HepG2 (cell line): ENCODE measurements around the gene NOP9. TPM values are rescaled to one million over a fixed set of nuclear protein-coding genes. Genes with fewer than 3 reads are reported as not detected.
A peak's percentile ranks its signal among the peaks of the same experiment; 100 is the strongest.

Experiments used
- ATF7 ChIP-seq, 2 experiments: fragments of 450-650 bp in 1 of 2; sonication (generic) in 1 of 2; formaldehyde crosslinking in 1 of 2; IDR thresholded peaks; 2 replicates each; pipeline versions ENCODE4 v1.4.0 to v1.6.1; 2016 to 2020; ENCODE audit warnings: antibody characterized with exemption in 1 of 2, mild to moderate bottlenecking in 1 of 2, missing genetic modification reagents in 1 of 2
- CTCF ChIP-seq: sonication (generic); formaldehyde crosslinking; IDR thresholded peaks from 2 replicates; pipeline ENCODE4 v1.5.0; 2020; ENCODE audit warnings: mild to moderate bottlenecking, missing genetic modification reagents, moderate library complexity
- DZIP1 ChIP-seq: sonication (generic); formaldehyde crosslinking; IDR thresholded peaks from 2 replicates; pipeline ENCODE4 v1.5.0; 2020; ENCODE audit warnings: mild to moderate bottlenecking, missing genetic modification reagents
- EEA1 ChIP-seq: sonication (generic); formaldehyde crosslinking; IDR thresholded peaks from 2 replicates; pipeline ENCODE4 v1.5.1; 2020; ENCODE audit warnings: mild to moderate bottlenecking, missing genetic modification reagents, borderline replicate concordance
- ELF1 ChIP-seq: sonication (generic); formaldehyde crosslinking; IDR thresholded peaks from 2 replicates; pipeline ENCODE4 v1.4.0; 2020; ENCODE audit warnings: missing genetic modification reagents
- FOXC1 ChIP-seq: sonication (generic); formaldehyde crosslinking; IDR thresholded peaks from 2 replicates; pipeline ENCODE4 v1.8.0; 2022; ENCODE audit warnings: mild to moderate bottlenecking, missing genetic modification reagents, borderline replicate concordance
- HOXA5 ChIP-seq: sonication (generic); formaldehyde crosslinking; IDR thresholded peaks from 2 replicates; pipeline ENCODE4 v1.4.0; 2020; ENCODE audit warnings: missing genetic modification reagents
- KLF13 ChIP-seq: sonication (generic); formaldehyde crosslinking; IDR thresholded peaks from 2 replicates; pipeline ENCODE4 v1.4.0; 2020; ENCODE audit warnings: mild to moderate bottlenecking, missing genetic modification reagents
- MLX ChIP-seq: IDR thresholded peaks from 2 replicates; pipeline ENCODE4 v1.6.1; 2016
- MTF2 ChIP-seq: sonication (generic); formaldehyde crosslinking; IDR thresholded peaks from 2 replicates; pipeline ENCODE4 v1.5.0; 2020; ENCODE audit warnings: missing genetic modification reagents, borderline replicate concordance
- PATZ1 ChIP-seq: sonication (generic); formaldehyde crosslinking; IDR thresholded peaks from 2 replicates; pipeline ENCODE4 v1.4.0; 2020; ENCODE audit warnings: missing genetic modification reagents
- SNAPC2 ChIP-seq: sonication (generic); formaldehyde crosslinking; IDR thresholded peaks from 2 replicates; pipeline ENCODE4 v1.8.1; 2022; ENCODE audit warnings: mild to moderate bottlenecking, missing genetic modification reagents
- ZNF20 ChIP-seq: sonication (generic); formaldehyde crosslinking; IDR thresholded peaks from 2 replicates; pipeline ENCODE4 v1.4.0; 2020; ENCODE audit warnings: mild to moderate bottlenecking, moderate library complexity, missing genetic modification reagents
- ZNF766 ChIP-seq: sonication (generic); formaldehyde crosslinking; IDR thresholded peaks from 2 replicates; pipeline ENCODE4 v1.5.0; 2020; ENCODE audit warnings: missing genetic modification reagents, borderline replicate concordance
- polyA plus RNA-seq, 8 experiments: library from polyadenylated mRNA; depleted of rRNA in 3 of 8; stranded (reverse) in 7 of 8; unstranded in 1 of 8; fragments of >200 nt; fragmentation: Illumina TruSeq in 4 of 8; extraction: Trizol in 4 of 8; gene quantifications; 2 replicates each; pipeline versions ENCODE4 v1.2.1 to v1.2.3, GENCODE V29; 2011 to 2016; ENCODE audit warnings: low read depth in 4 of 8, missing spikeins in 1 of 8, mixed read lengths in 1 of 8; ENCODE audit not compliant: insufficient read depth in 1 of 8
- total RNA-seq, 5 experiments: library from RNA; depleted of rRNA; stranded (reverse); fragments of >200 nt; fragmentation: Illumina TruSeq; extraction: Trizol; gene quantifications; 2 replicates each; pipeline ENCODE4 v1.2.3, GENCODE V29; 2016; ENCODE audit warnings: low read depth in 1 of 5
- TF ChIP-seq, protein P1 (sequence below): sonication (generic); formaldehyde crosslinking; IDR thresholded peaks from 2 replicates; pipeline ENCODE4 v1.4.0; 2020; ENCODE audit warnings: mild to moderate bottlenecking, missing genetic modification reagents
- TF ChIP-seq, protein P2 (sequence below): sonication (generic); formaldehyde crosslinking; IDR thresholded peaks from 2 replicates; pipeline ENCODE4 v1.4.0; 2020; ENCODE audit warnings: missing genetic modification reagents

The NOP9 gene
- total and polyA plus RNA-seq, 2 of the 13 experiments (the other 11 are each of a cell fraction or from before 2014, with no cell fraction given): 24.5 to 61.6 TPM

DNA sequence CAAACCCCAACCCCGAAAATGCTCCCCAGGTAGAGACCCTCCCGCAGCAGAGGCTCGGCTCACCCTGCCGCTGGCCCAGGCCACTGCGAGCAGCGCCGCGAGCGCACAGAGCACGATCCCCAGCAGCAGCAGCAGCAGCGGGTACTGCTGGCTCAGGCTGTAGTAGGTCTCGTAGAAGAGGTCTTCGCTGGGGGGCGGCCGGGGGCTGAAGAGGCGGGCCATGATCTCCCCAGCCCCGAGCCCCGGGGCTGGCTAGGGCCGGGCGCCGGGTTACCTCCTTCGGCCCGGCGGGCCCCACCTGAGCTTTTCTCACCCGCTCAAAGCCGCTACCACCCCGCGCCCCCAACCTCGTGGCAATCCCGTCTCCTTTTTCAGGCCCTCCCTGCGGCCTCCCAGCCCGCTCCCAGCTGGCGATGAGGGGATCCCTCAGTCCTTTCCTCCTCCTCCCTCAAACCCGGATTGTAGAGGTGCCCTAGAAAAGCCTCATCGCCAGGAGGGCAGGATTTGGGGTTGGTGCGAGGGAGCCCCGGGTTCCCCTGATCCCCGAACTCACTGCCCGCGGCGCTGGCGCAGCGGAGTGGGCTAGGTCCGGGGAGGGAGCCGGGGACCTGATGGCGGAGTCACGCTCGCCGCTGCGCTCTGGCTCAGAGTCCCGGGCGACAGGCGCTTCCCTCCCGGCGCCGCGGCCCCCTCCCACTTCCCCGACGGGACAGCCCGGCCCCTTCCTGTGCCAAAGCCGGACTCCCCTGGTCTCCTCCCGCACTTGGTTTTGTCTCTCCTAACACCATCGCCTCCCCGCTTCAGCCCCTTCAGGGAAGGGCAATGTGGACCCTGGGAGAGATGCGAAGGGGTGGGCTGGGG lies 35.0 kb downstream of the NOP9 start, which contains the start of gene ADCY4 (continued):
- TF ChIP-seq DZIP1 (CRISPR knock-in tag) (peak; percentile 82; the same call in 1 of the 2 replicates), CTCF (CRISPR knock-in tag) (no peak), HOXA5 (CRISPR knock-in tag) (no peak), ZNF20 (CRISPR knock-in tag) (0 out of 2 replicates have a peak, but pooled peaks have one; percentile 35), MTF2 (CRISPR knock-in tag) (peak; percentile 85; the same call in 1 of the 2 replicates), ATF7 (IDR thresholded peaks at IDR 0.05) (no peak), ATF7 (CRISPR knock-in tag; IDR thresholded peaks at IDR 0.05) (0 out of 2 replicates have a peak, but pooled peaks have one; percentile 7), MLX (CRISPR knock-in tag) (no peak), FOXC1 (CRISPR knock-in tag) (0 out of 2 replicates have a peak, but pooled peaks have one; percentile 12), SNAPC2 (CRISPR knock-in tag) (no peak), ELF1 (CRISPR knock-in tag) (no peak), ZNF766 (CRISPR knock-in tag) (no peak), KLF13 (CRISPR knock-in tag) (no peak), EEA1 (CRISPR knock-in tag) (0 out of 2 replicates have a peak, but pooled peaks have one; percentile 52), PATZ1 (no peak)
- TF ChIP-seq, protein P1, sequence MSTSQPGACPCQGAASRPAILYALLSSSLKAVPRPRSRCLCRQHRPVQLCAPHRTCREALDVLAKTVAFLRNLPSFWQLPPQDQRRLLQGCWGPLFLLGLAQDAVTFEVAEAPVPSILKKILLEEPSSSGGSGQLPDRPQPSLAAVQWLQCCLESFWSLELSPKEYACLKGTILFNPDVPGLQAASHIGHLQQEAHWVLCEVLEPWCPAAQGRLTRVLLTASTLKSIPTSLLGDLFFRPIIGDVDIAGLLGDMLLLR (CRISPR knock-in tag): no peak
- TF ChIP-seq, protein P2, sequence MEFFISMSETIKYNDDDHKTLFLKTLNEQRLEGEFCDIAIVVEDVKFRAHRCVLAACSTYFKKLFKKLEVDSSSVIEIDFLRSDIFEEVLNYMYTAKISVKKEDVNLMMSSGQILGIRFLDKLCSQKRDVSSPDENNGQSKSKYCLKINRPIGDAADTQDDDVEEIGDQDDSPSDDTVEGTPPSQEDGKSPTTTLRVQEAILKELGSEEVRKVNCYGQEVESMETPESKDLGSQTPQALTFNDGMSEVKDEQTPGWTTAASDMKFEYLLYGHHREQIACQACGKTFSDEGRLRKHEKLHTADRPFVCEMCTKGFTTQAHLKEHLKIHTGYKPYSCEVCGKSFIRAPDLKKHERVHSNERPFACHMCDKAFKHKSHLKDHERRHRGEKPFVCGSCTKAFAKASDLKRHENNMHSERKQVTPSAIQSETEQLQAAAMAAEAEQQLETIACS: no peak
